HG03039 (cell line): ENCODE measurements around the gene BSX.

Source experiments
- ATAC-seq: cut with Tn5 transposase; IDR thresholded peaks from one replicate; pipeline ENCODE4 v1.9.1; 2021; ENCODE audit warnings: mild to moderate bottlenecking, moderate library complexity; ENCODE audit not compliant: unreplicated experiment

Gene BSX

DNA sequence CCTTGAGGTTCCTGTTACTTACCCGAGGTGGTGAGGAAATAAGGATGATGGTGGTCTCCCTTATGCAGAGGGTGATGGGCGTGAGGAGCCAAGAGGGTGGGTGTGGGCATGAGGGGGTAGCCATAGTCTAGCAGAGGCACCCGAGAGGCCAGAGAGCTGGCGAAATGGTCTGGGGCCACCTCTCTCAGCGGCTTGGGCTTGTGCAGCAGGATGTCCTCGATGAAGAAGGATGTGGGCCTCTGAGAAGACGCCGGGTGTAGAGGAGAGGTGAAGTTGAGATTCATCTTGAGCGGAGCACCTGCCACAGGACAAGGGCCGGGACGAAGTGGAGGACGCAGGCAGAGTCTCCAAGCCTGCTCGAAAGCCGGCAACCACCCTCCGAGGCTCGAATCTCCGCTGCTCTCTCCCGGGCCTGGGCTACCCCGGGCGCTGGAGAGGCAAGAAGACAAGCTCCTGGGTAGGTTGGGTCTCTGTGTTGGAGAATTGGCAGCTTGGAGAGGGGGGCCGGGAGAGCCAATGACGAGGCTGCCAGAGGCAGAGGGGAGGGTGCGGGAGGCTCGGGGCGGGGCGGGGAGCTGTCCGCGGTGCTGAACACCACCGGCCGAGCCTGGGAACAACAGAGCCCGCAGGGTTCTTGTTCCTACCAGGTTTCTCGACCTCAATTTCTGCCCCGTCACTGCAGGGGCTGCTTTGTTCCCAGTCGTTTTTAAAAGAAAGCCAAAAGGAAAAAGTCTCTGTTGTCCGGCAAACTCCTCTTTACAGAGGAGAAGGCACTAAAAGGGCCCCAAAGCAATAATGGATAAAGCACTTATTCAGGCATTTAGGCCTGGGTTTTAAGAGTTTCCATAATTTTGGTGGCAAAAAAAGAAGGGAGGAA, at the start of gene BSX:
TSS of gene BSX (minus strand) at position 447 of the 877 bp plus-strand sequence. CDS start at position 284, 163 bp downstream.
- ATAC-seq, result no peak

DNA sequence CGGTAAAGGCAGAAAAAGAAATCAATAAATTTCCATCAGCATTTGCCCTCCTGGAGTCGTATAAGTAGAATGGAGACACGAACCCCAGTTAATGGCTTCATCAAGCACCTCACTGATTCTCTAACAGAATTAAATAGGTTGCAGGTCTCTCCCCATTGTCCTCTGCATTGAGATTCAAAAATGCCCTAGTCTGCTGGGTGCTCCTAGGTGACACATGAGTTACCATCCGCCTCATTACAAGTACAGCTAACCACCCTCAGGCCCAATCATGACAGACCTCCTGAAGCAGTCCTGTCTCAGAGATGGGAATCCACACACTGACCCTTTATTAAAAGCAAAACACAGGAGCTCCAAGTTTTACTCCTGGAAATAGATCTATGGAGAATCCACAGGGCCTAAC, 48.9 kb upstream of the BSX start:
- no peak for ATAC-seq

DNA sequence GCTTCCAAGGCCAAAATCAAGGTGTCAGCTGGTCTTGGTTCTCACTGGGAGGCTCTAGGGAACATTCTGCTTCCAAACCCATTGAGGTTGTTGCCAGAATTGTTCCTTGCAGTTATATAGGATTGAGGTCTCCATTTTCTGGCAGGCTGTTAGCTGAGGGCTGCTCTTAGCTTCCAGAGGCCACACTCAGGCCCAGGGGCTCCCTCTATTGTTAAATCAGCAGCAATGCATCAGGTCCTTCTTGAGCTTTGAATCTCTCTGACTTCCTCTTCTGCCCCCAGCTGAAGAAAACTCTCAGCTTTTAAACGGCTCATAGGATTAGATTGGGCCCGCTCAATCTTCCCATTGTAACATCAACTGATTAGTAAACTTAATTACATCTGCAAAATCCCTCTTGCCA, 39.3 kb upstream of the BSX start:
- ATAC-seq, result no peak

DNA sequence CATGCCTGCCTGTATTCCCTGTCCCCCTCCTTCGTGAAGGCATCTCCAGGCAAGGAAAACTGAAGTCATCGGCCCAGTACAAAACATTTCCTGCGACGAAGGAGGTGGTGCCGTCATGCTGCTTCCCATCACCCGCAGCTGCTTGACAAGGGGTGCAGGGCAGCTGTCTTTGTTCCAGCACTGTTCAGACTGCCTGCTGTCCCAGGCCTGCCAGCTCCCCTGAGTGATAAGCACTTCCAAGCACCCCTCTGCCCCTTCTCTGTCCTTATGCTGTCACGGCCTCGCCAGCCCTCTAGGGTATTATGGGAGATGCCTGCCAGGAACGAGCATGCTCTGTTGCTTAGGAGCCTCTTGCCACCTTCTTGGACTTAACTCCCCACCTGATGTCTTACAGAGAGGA, 37.1 kb upstream of the BSX start:
- no peak for ATAC-seq

DNA sequence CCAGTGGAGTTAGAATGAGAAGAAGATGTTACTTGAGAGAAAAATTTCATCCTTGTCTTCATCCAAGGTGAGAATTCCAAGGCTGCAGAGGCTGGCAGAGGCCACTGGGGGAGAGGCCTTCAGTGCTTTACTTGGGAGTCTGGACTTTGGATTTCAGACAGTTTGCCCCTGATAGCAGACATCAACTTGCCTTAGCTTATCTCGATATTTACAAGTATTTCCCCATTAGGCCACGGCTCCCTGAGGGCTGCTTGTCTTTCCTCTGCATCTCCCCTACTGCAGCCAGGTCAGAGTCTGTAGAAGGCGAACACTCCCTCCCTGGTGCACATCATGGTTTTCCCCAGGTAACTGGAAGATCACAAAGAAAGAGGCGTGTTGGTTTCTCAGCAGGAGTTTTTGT, 29.9 kb upstream of the BSX start:
- no peak for ATAC-seq

DNA sequence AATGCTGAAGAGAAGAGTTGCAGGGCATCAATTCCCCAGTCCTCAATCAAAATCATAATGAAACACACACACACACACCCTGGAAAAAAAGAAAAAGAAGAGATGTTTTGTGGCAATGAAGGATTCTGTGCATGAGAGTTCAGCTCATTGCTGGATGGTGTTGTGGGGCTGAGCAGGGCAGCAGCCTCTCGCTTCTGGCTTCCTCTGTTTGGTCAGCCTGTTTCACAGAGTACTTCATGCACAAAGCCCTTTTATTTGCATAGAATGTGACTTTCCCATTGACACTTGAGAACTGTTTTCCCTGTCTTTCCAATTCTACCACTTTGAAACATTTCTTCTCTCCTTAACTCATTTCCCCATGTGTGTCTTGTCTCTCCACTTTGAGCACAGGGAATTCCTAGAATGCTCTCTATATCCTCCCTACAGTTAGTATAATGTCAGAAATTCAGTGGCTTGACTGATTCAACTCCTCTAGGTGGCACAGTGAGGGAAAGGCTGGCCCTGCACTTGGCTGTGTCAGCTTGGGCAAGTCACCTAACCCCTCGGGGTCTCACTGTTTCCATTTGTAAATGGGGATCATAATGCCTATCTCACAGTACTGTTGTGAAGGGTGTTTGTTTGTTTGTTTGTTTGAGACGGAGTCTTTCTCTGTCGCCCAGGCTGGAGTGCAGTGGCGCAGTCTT, 25.4 kb upstream of the BSX start:
- no peak for ATAC-seq

DNA sequence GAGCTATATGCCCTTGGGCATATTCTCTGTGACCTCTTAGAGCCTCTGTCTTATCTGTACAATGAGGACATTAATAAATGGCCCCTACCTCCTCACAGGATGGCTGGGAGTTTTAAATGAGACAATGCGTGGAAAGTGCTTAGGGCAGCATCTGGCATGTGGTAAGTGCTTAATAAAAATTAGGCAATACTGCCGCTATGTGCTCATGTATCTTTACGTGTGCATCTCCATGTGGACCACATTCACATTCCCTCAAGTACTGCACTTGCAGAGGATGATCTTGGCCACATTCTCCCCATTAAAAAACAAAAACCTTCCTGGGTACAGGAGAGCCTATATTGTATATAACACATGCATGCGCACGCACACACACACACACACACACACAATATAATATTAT, 19.1 kb upstream of the BSX start:
- ATAC-seq, result no peak

DNA sequence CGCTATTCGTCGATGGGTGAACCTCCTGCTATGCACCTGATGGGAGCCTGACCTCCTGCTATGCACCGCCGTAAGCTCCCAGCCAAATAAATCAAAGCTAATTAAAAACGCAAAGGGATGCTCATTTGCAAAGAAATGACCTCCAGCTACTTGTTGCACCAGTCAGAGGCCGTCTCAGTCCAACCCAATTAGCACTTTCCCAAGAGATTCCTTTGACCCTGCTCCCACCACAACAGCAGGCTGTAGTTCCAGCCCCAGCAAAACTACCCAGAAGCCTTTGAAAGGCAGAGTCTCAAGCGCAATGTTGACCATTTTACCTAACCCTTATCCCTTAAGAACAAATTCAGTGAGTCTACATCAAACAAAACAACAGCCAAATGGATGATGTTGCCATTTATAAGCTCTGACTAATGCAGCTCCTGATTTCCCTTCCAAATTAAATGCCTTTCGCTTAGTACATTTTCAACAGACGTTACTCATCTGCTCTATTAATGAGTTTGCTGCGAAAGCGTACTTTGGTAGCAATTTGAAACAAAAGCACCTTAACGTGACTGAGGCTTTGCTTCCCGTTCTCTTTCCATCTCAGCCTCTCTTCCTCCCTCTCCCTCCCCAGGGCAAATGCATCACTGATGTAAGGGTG, 17.2 kb upstream of the BSX start:
- ATAC-seq, result no peak

DNA sequence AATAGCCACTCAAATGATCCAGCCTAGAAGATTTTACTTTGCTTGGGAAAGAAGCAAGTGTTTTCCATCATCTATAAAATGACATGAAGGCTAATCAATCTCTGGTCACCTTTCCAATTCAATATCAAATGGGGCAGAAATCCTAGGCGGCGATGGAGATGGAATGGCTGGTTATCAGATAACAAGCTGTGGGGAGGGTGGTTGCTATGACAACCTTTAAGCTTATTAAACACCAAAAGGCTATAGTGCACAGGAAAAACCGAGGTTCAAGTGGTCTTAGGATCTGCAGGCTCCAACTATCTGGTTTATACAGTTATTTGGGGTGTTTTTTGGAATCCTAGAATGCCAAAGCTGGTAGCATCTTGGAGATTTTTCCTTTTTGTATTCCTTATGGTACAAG, 13.9 kb upstream of the BSX start:
- ATAC-seq, result no peak

DNA sequence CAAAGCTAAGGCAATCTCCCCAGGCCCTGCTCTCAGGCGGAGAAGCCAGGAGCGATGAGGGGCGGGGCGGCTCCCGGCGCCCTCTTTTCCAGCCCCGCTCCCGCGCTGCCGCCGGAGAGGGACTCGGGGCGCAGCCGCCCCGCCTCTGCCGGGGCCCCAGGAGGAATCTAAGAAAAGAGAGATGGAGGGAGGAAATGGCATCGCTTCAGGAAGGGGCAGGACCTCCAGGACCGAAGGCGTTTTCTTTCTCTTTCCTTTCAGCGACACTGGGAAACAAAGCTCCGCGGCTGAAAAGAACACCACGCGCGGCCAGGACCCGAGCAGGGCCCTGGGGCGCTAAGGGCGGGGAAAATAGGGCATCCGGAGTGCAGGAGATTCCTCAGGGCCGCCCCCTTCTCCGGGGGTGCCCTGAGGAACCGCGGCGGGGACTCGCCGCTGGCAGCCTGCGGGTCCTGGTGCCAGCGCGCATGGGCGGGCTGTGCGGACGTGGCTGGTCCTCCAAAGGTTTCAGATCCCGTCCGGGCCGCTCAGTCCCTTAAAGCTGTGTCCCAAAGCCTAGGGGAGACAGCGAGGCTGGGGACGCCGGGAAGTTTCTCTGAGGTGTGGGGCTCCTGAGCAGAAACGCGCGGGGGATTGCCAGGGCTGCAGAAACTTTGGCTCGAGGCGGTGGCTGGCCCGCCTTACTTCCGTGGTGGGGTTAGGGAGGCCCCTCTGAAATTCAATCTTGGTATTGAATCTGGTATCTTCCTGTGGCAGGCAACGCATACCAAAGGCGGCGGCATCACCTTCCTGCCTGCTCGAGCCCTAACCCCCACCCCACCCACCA, 2.8 kb upstream of the BSX start:
- no peak for ATAC-seq

DNA sequence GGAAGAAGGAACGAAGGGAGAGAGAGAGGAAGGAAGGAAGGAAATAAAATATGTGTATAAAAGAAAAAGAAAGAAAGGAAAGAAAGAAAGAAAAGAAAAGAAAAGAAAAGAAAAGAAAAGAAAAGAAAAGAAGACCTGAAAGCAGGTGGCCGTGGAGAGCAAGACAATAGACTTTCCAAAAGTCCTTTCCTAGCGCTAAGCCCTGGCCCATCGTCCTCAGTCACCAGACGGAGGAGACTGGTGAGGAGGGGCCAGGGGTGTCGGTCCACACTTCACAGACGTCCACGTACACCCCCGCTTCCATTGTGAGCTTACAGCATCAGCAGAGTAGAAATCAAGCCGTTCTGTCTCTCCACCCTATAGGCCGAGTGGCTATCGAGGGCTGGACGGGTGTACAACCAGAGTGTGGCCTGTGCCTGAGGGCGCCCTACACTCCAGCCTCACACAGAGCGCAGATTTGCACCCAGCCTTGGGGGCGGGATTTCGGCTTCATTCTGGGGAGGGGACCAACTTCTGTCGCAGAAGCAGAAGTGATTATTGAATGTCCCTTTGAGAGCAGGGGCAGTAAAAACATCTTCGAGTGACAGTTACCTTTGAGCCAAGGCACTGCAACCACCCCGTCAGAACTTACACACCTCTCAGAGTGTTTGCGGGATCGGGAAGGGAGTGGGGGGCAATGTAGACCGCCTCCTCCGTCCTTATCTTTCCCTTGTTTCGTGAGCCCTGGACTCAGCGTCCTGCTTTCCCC, 2.0 kb upstream of the BSX start:
- ATAC-seq, result no peak

DNA sequence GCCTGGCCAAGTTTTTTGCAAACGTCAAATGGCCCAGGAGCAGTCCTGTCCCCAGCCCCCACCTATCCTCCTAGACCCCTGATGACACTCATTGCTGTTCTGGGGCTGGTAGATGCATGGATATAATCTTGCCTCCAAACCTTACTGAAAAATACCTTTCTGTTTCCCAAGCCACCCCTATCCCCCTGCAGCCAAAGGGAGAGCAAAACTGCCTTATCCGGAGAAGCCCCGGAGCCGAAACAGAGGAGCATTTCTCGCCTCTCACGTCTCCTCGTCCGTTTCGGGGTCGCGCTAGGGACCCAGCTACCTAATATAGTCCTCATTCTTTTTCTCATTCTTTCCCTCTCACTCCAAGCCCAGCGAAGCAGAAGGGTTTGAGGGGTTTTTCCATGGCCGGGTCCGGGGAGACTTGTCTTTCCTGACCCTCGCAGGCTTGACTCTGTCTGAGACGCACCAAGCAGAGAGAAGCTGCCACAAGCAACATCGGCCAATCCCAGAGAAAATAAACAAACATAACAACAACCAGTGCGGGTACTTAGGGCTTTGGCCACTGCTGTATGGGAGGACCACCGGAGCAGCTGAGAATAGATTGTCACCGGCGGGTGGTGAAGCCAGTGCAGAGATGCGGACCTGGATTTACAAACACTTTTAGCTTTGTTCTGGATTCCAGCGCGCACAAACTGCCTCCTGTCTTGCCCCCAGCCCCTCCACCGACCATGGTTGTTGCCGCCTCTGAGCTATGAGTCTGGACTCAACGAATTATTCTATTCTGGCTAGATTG, 1.6 kb downstream of the BSX start:
- ATAC-seq, result no peak

DNA sequence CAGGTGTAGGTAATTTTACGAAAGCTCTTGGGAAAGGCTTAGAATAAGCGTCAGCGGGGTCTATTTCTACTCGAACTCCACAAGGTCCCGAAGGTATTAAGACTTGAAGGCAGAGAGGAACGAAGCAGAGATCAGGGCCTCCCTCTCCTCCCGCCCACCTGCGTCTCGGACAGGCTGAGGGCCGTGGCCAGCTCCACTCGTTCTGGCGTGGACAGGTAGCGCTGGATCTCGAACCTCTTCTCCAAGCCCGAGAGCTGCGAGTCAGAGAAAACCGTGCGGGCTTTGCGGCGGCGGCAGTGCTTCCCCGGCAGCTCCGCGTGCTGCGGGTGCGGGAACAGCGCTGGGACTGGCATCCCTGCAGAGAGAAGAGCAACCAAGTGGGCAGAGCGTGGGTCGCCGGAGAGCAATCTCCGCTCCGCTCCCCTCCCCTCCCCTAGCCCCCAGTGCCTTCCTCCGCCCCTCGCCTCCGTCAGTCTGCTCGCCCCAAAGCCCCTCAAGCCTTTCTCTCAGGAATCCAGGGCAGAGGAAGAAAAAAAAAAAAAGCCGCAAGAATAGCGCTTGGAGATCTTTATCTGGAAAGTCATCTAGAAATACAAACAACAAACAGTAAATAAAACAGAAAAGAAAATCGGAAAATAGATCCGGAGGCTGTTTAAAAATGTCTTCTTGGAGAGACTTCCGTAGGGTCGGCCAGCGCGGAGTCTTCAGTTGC, 2.4 kb downstream of the BSX start:
- no peak for ATAC-seq

DNA sequence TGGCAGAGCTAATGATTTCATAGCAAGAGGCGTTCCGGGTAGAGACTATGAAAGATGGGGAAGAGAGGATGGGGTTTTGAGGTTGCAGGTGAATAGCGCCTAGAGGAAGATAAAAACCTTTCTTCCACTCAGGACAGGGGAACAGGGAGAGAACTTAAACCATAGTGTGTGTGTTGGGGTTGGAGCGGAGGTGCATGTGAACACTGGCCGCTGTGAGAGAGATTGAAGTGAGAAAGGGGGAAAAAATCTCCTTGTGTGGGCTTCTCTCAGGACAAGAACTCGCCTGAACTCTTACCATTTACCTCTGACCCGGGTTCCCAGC, 3.4 kb downstream of the BSX start:
- ATAC-seq, result no peak

DNA sequence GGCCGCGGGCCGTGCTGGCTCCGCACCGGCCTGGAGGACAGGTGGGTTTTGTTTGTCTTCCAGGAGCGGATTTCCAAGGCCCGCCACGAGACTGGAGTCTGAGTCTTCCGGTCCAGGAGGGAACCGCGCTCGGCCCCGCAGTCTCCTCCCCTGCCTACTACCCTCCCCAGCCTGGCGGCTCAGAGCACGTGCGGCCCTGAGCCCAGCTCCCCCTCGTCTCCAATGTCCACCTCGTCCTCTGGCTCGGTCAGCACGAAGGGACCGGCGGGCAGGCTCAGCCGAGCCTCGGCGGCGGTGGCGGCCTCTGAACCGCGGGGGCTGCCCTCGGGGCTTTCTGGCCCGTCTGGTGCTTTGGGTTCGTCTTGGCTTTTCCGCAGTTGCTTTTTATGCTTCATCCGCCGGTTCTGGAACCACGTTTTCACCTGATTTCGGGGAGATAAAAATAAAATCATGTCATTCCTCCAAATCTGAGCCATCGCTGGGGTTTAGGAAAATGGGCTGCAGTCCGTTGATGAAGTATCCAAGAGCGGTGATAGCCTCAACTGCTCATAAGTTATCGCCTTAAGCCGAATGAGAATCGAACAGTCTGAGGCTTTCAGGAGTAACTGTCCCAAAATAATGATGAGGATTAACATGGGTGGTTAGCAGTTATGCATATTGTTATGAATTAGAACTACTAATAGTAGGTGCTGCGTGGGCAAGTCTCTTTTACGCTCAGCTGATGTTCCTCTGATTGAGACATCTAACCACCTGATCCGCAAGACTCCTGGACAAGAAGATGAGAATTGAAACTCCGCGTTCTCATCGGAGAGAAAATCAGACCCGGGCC, 4.0 kb downstream of the BSX start:
- no peak for ATAC-seq

DNA sequence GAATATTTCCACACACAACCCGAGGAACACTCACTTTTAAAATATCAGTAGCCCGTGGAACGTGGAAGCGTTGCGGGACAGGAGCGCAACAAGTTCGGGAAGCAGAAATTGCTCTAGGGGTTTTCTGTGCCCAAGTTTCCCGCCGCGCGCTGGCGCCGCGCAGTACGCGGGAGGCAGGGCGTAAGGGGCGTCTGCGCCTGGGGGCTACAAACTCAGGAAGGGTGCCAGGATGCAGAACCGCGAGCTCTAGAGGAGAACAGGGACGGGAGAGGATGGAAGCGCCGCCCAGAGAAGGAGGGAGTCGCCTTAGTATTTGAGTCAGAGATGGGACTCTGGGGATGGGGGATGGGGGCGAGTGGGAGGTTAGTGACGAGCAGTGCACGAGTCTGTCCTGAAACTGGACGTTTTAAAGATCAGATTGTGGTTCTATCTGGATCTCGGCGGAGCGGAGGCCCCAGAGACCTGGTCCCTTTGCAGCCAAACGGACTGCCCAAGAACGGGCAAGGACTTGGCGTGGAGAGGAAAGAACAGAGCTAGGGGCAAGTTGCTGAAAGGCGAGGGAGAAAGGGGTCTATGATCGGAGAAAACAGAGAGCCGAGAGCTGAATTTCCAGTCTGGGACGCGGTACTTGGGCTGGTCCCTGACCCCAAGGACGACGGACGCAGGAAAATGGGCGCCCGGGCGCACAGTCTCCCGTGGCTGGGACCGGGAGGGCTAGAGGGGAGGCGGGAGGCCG, 4.7 kb downstream of the BSX start:
- ATAC-seq, result no peak

DNA sequence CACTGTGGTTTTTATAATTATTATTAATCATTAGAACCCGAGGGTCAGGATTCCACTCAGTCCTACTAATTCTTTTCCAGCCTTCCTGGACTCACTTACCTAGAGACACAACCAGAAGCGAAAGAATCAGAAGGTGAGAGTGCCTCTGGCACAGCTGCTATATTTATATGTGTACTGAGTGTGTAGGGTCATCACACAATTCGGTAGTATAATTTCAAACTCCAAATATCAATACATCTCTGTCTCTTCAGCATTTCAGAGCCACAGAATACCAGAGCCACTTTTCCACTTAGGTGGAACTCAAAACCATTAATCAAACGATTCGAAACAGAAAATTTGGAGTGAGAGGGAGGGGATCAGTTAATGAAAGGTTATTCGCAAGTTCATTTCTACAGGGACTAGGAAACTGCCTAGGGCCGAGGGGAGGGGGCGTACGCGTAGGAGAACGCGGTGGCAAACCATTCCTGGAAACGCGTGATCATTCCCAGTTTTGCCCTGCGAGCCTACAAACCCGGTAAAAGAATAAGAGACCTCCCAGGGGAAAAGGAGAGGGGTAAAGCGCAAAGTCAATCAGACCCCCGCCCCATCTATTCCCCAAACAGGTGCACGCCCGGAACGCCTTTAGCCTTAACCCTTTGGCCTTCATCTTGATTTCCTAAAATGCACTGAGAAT, 5.4 kb downstream of the BSX start:
- ATAC-seq, result no peak
